Upper lobe of left lung (tissue), 6 donors: ENCODE data around the gene HDAC7. TPM values are rescaled to one million over a fixed set of nuclear protein-coding genes. Genes with fewer than 3 reads are reported as not detected.

Experiments used
- ATAC-seq, 2 donors: fragments of 200-7000 bp; cut with Tn5 transposase; one replicate each; pipeline ENCODE4 v1.9.1; 2022; ENCODE audit warnings: mild to moderate bottlenecking in 2 of 2, moderate library complexity in 2 of 2; ENCODE audit not compliant: low FRiP score in 2 of 2
- DNase-seq, 2 donors: peaks; one replicate each; pipeline ENCODE4 v3.0.0-alpha.2; 2019 to 2020
- H3K27ac ChIP-seq, 4 donors: fragments of 200-600 bp; sonication (generic); one replicate each; pipeline ENCODE4 v1.5.1; 2016 to 2019
- H3K27me3 ChIP-seq, 4 donors: fragments of 200-600 bp; sonication (generic); one replicate each; pipeline ENCODE4 v1.5.1; 2017 to 2019
- H3K36me3 ChIP-seq, 4 donors: fragments of 200-600 bp; sonication (generic); one replicate each; pipeline ENCODE4 v1.5.1; 2016 to 2019
- H3K4me1 ChIP-seq, 4 donors: fragments of 200-600 bp; sonication (generic); one replicate each; pipeline ENCODE4 v1.5.1; 2018 to 2019
- H3K4me3 ChIP-seq, 4 donors: fragments of 200-600 bp; sonication (generic); one replicate each; pipeline ENCODE4 v1.5.1; 2017 to 2019; ENCODE audit warnings: mild to moderate bottlenecking in 2 of 4, moderate library complexity in 1 of 4
- H3K9me3 ChIP-seq, 4 donors: fragments of 200-600 bp; sonication (generic); one replicate each; pipeline ENCODE4 v1.5.1; 2018 to 2019
- CTCF ChIP-seq, 6 experiments: fragments of 450-650 bp in 4 of 6; fragments of 200-600 bp in 2 of 6; sonication (generic) in 2 of 6; IDR thresholded peaks; one replicate each; pipeline ENCODE4 v1.5.1; 2016 to 2019; ENCODE audit warnings: antibody characterized with exemption in 6 of 6
- EP300 ChIP-seq, 4 donors: sonication (generic); formaldehyde crosslinking; IDR thresholded peaks; one replicate each; pipeline ENCODE4 v1.5.1; 2017; ENCODE audit warnings: antibody characterized with exemption in 4 of 4, control low read depth in 2 of 4
- POLR2A ChIP-seq, 4 donors: fragments of 450-650 bp; IDR thresholded peaks; one replicate each; pipeline ENCODE4 v1.5.1; 2016 to 2017; ENCODE audit warnings: antibody characterized with exemption in 4 of 4, mild to moderate bottlenecking in 2 of 4
- POLR2AphosphoS5 ChIP-seq, 2 donors: sonication (generic); formaldehyde crosslinking; IDR thresholded peaks; one replicate each; pipeline ENCODE4 v1.5.1; 2017; ENCODE audit warnings: antibody characterized with exemption in 2 of 2
- WGBS, 2 donors: methylation state at CpG; one replicate each; pipeline ENCODE4 v1.1.5; 2017 to 2018; 5-methylcytosine and 5-hydroxymethylcytosine counted together
- total RNA-seq, 6 donors: library from RNA; depleted of rRNA in 4 of 6; stranded (reverse); fragments of >200 nt in 4 of 6; gene quantifications; one replicate each; pipeline versions ENCODE4 v1.1.0 to v1.2.1, GENCODE V29; 2016 to 2021
- donor health status: DM: no; HTN: no; CAD: no; lungs with moderate emphysema.
- donor health status: DM: no; HTN: yes; CAD: no; lungs with severe emphysema.

HDAC7 gene
- total RNA-seq, 6 donors from 2014 or later = 66.6 to 164 (median 126) TPM

GRCh38 chr12:47783821-47784819 lies 35.6 kb downstream of the HDAC7 start:
- no peak for DNase-seq
- ATAC-seq = no peak
- no peaks in the 10 kb centered on the region for H3K27me3 ChIP-seq
- no peak overlapping the region for H3K27ac ChIP-seq
- H3K36me3 ChIP-seq = peaks cover 42 to 89% (median 80%) of the 10 kb centered on the region in 4 donors
- 88 to 94% methylated on average over 14 to 19 of the region's 20 CpGs for WGBS, 2 donors
- H3K9me3 ChIP-seq = no peaks in the 10 kb centered on the region
- H3K4me3 ChIP-seq = no peak overlapping the region
- TF ChIP-seq POLR2A (IDR thresholded peaks at IDR 0.05) (no peak), EP300 (IDR thresholded peaks at IDR 0.05) (no peak), CTCF (IDR thresholded peaks at IDR 0.05) (no peak)
- peaks cover under 1 to 13% (median 5%) of the 10 kb centered on the region in 4 donors for H3K4me1 ChIP-seq

- DNase-seq = no peak
- Histone ChIP-seq H3K27me3 (no peaks in the 10 kb centered on the region), H3K4me1 (peaks cover 10 to 22% (median 14%) of the 10 kb centered on the region in 4 donors), H3K4me3 (no peak overlapping the region), H3K36me3 (peaks cover 34 to 80% (median 71%) of the 10 kb centered on the region in 4 donors), H3K27ac (peak overlapping the region in 2 of 4 donors; percentile 46 to 49), H3K9me3 (no peaks in the 10 kb centered on the region)
- TF ChIP-seq EP300 (IDR thresholded peaks at IDR 0.05) (no peak), POLR2AphosphoS5 (IDR thresholded peaks at IDR 0.05) (no peak), CTCF (IDR thresholded peaks at IDR 0.05) (no peak), POLR2A (IDR thresholded peaks at IDR 0.05) (no peak)
- WGBS, 2 donors = 87 to 92% methylated on average over 15 to 17 of the region's 17 CpGs
- ATAC-seq = no peak
These were observed 36.5 kb downstream of the HDAC7 start for GRCh38 chr12:47783024-47783755.

- Histone ChIP-seq H3K27ac (peak overlapping the region in 2 of 4 donors; percentile 46 to 49), H3K4me3 (no peak overlapping the region), H3K4me1 (peaks cover 18 to 30% (median 22%) of the 10 kb centered on the region in 4 donors), H3K27me3 (no peaks in the 10 kb centered on the region), H3K36me3 (peaks cover 26 to 72% (median 63%) of the 10 kb centered on the region in 4 donors), H3K9me3 (no peaks in the 10 kb centered on the region)
- TF ChIP-seq EP300 (IDR thresholded peaks at IDR 0.05) (no peak), CTCF (IDR thresholded peaks at IDR 0.05) (no peak), POLR2AphosphoS5 (IDR thresholded peaks at IDR 0.05) (no peak), POLR2A (IDR thresholded peaks at IDR 0.05) (no peak)
- WGBS, 2 donors = 78 to 84% methylated on average over 6 to 8 of the region's 8 CpGs
- DNase-seq (no peak), ATAC-seq (no peak)
These were observed 37.3 kb downstream of the HDAC7 start for GRCh38 chr12:47782372-47782770.

GRCh38 chr12:47781479-47782371 lies 38.0 kb downstream of the HDAC7 start:
- H3K36me3 ChIP-seq = peaks cover 20 to 65% (median 56%) of the 10 kb centered on the region in 4 donors
- no peaks in the 10 kb centered on the region for H3K9me3 ChIP-seq
- ATAC-seq (no peak), DNase-seq (no peak)
- TF ChIP-seq EP300 (IDR thresholded peaks at IDR 0.05) (no peak), POLR2AphosphoS5 (IDR thresholded peaks at IDR 0.05) (no peak), POLR2A (IDR thresholded peaks at IDR 0.05) (no peak), CTCF (IDR thresholded peaks at IDR 0.05) (no peak)
- peaks cover 25 to 37% (median 29%) of the 10 kb centered on the region in 4 donors for H3K4me1 ChIP-seq
- WGBS, 2 donors = 83 to 84% methylated on average over 7 to 13 of the region's 13 CpGs
- no peak overlapping the region for H3K4me3 ChIP-seq
- H3K27ac ChIP-seq = peak overlapping the region in 2 of 4 donors; percentile 46 to 49
- H3K27me3 ChIP-seq = no peaks in the 10 kb centered on the region
